GM18951 (cell line): ENCODE measurements around the gene KIF19.

Experiments used
- POLR2A ChIP-seq: IDR thresholded peaks from 4 replicates; pipeline ENCODE4 v1.6.1; 2011; ENCODE audit warnings: mild to moderate bottlenecking; ENCODE audit not compliant: insufficient read length, insufficient read depth; ENCODE audit errors: extremely low read depth
- in situ Hi-C: fragments of 300-500 bp; cut with MboI; formaldehyde crosslinking; loops from one replicate; pipeline ENCODE4 v1.12.0; 2022; ENCODE audit warnings: low sequenced_read_pairs, mixed read lengths, inconsistent platforms; ENCODE audit not compliant: unreplicated experiment

Gene KIF19

DNA sequence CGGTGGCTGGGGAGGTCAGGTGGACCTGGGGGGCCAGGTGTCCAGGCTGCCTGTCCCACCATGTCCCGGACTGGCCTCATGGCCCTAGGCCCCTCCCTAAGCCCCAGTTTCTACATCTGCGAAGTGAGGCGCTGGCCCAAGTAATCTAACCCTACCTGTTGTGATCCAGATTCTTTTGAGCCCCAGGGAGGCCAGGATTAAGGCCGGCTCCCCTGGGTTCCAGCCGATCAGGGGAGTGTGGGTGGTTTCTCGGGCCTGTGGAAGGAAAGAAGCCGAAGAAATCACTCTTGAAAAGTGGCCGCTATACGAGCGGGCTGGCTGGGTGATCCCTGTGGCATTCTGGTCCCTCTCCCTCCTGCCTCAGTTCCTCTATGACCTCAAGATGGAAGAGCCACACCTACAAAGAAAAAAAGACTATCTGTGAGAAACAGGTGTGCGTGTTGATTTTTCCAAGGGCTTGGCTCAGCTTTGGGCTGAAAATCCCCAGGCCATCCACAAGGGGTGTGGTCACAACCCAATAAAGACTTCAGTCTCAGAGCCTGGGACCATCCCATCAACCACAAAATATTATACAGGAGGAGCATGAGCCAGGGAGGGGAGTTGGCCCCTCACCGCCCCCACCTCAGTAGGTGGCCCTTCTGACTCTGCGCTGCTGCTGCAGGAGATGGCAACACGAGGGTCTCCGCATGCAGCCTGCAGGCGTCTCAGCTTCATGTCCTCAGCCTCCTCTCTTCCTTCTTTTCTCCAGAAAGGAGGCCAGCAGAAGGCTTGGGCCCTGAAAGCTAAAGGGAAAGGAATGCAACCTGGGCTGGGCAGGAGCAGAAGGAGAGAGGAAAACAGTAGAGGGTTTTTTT is 61.6 kb downstream of the KIF19 start:
- in situ Hi-C loops = no loop called here

DNA sequence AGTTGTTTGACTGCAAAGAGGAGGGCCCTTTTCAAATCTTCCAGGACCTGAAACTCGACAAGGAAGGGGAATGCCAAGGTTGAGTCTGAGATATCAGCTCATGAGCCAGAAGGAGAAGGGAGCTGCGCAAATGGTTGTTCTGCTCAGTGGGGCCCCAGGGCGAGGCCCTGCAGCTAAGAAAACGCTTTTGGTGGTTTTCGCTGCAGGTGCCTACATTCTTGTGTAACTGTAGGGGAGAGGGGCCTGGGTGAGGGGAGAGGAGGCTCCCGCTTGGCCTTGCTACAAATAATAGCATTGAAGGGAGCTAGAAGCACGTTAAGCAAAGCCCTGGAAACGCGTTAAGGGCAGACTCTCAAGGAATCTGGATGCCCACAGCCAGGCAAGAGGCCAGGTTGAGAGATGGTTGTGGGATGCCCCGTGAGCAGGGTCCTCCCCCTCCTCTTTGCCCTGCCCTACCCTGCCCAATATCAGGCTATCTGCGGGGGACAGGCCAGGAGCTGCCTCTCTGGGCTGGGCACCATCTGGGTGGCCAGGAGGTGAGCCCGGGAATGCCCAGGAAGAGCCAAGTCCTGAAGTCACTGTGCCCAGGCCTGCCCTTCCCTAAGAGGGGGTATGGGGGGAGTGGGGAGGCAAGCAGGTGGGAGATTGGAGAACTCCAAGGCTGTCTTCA is 63.2 kb downstream of the KIF19 start:
- no peak for TF ChIP-seq POLR2A
- in situ Hi-C loops = no loop called here

More for the DNA sequence above, 61.6 kb downstream of the KIF19 start:
- TF ChIP-seq POLR2A = no peak

DNA sequence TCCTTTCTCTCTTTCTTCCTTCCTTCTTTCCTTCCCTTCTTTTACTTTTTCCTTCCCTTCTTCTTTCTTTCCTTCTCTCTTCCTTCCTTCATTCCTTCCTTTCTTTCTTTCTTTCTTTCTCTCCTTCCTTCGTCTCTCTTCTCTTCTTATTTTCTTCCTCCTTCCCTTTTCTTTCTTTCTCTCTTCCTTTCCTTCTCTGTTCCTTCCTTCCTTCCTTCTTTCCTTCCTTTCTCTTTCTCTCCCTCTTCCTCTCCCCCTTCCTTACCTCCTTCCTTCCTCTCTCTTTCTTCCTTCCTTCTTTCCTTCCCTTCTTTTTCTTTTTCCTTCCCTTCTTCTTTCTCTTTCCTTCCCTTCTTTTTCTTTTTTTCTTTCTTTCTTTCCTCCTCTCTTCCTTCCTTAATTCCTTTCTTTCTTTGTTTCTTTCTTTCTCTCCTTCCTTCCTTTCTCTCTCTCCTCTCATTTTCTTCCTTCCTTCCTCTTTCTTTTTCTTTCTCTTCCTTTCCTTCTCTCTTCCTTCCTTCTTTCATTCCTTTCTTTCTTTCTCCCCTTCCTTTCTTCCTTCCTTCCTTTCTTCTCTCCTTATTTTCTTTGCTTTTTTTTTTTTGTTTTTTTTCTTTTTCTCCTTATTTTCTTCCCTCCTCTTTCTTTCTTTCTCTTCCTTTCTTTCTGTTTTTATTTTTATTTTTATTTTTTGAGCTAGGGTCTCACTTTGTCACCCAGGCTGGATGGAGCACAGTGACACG is 64.1 kb downstream of the KIF19 start:
- no peak for TF ChIP-seq POLR2A
- in situ Hi-C loops = no loop called here

DNA sequence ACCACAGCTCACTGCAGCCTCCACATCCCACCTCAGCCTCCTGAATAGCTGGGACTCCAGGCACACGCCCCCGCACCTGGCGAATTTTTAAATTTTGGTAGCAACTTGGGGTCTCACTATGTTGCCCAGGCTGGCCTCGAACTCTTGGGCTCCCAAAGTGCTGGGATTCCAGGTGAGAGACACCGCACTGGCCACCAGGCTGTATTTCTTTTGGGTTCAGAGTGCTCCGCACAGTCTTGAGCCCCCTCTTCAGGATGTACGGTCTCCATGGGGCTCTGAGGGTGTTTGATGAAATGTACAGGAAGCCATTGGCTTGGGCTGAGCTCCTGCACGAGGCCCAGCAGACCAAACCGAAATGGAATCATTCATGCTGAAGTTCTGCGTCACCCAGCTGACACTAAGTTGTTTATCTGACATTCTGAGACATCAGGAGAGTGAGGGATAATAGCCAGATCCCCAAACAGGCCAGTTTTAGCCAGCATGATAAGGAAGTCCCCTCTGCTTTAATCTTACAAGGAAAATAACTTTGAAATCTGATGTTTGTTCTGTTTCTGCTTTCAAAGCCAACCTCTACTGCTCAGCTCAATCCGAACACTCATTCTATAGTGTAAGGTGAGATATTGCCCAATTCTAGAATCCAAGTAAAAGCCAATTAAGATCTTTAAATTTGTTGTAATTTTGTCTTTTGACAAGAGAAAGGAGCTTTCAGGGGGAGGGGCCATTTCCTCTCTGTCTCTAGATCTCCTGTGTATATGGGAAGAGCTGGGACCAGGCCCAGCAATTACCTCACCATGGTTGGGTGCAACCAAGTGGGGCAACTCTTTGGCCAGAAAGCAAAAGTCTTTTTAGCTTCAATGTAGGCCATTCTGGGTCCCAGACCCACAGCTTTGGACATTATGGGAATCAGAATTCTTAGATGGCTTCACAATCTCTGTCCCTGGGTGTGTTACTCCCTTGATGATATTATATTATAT is 64.9 kb downstream of the KIF19 start:
- no peak for TF ChIP-seq POLR2A
- in situ Hi-C loops = no loop called here

DNA sequence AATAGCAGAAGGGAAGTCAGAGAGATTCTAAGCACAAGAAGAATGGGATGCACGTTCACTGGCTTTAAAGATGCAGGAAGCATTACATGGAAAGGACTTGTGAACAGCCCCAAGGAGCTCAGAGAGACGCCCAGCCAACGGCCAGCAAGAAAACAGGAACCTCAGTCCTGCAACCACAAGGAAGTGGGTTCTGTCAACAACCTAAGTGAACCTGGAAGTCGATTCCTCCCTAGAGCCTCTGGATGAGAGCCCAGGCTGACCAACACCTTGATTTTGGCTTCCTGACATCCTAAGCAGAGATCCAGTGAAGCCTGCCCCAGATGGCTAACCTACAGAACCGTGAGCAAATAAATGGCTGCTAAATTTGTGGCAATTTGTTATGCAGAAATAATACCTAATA is 65.7 kb downstream of the KIF19 start:
- no peak for TF ChIP-seq POLR2A
- in situ Hi-C loops = no loop called here

DNA sequence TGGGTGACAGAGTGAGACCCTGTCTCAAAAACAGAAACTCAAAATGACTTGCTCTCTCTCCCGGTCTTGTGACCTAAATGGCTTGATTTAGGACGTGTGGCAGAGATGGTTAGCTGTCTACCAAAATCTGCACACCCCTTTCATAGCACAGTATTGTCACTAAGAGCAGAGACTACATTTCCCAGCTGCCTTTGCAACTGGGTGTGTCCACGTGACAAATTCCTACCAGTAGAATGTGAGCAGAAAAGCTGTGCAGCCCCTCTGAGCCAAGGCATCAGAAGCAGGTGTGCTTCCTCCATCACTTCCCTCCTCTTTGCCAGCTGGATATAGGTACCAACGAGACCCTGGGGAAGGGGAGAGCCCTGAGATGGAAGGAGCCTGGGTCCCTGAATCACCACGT is 66.8 kb downstream of the KIF19 start:
- no peak for TF ChIP-seq POLR2A
- in situ Hi-C loops = no loop called here

DNA sequence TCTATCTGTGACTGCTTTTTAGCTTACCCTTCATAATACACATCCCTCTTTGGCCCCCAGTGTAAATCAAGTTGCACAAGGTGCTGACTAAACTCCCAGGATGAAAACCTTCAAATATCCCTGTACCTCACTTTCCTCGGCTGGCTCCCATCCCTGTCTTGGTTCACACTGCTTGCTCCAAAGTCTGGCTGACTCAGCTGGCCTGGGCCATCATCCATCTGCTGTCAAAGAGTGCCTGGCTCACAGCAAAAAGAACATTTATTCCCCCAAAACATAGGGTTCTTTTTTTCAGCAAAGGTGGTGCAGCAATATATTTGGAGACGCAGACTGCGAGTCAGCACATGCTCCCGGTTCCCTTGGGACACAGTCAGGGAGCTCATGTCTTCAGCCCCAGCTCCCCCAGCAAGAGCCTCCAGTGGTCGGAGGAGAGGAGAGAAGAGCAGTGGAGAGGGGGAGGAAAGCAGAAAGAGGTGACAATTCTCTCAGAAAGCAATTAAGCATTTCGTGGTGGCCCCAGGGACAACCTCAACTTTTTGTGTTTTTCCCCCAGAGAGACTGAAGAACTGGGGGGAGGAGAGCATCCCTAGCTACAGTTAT is 67.4 kb downstream of the KIF19 start:
- in situ Hi-C loops = no loop called here
- no peak for TF ChIP-seq POLR2A

DNA sequence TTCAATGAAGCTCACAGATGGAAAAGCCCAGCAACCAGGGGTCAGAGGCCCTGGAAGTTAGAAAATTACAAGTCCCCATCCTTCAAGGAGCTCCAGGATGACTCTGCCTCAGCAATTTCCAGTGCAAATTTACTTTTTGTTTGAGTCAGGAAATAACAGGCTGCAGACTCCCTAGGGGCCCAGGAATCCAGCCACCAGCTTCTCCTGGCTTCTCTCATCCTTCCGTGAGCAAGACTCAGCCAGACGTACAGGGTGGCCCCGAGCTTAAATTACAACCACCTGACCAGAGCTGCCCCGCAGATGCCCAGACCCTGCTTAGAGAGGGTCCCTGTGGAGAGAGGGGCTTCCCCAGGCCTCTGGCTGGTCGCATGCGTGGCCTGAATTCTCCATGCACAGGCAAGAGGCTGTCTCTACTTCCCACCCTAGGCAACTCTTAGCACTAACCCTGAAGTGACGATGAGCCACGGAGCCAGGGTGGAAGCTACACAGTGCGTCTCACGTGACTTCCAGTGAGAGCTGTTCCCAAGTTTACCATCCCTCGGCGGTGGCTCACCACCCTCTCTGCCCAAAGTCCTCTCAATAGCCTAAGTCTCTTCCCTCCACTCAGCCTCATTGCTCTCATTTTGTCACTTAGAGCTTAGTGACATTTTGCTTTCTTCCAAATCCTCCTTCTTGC is 68.4 kb downstream of the KIF19 start:
- no peak for TF ChIP-seq POLR2A
- in situ Hi-C loops = no loop called here

DNA sequence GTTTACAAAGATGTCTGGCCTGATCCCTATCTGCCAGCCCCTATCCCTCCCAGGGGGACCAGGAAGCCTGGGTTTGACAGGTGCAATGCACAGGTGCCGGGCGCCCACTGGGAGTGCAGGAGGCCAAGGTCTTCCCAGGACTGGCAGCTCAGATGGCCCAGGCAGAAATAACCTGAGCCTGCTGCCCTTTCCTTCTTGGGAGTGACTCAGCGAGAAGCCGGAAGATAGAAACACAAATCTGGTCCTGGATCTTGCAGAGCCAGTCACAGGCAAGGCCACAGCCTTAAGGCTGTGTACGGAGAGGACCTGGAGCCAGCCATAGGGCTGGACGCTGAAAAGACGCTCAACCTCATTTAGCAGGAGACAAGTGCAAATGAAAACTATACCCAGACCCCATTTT is 69.0 kb downstream of the KIF19 start:
- no peak for TF ChIP-seq POLR2A
- in situ Hi-C loops = no loop called here

DNA sequence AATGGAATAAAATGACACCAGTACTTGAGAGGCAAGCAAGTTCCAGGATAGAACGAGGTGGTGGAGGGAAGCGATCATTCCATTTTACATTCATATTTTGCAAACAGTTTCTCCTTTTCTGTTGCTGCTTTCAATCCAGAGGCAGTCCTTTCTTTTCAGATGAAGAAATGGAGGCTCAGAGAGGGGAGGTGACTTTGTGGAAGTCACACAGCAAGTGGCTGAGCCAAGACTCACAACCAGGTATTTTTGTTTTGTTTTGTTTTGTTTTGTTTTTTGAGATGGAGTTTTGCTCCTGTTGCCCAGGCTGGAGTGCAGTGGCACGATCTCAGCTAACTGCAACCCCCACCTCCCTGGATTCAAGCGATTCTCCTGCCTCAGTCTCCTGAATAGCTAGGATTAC is 70.5 kb downstream of the KIF19 start:
- in situ Hi-C loops = no loop called here
- TF ChIP-seq POLR2A = no peak

DNA sequence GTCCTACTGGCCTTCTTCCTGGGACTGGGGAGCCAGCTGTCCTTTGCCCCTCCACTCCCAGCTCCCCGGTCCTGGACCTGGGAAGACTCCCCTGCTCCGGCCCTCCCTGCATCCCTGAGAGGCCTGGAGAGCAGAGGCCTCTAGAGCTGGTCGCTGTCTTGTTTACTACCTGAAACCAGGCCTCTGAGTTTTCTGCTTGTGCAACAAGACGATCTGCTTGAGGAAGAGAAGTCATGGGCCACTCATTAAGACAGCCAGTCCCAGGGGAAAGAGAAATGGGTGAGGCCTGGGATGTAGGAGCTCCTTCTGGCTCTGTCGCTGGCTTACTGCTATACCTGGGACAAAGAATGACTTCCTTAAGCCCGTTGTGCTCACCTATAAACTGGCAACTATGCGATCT is 76.0 kb downstream of the KIF19 start:
- no peak for TF ChIP-seq POLR2A
- in situ Hi-C loops = no loop called here
